ENCODE measurements around the gene AKR1B1. TPM values are rescaled to one million over a fixed set of nuclear protein-coding genes. Genes with fewer than 3 reads are reported as not detected.

Gene AKR1B1
- total RNA-seq, 1 donor from 2014 or later: 99.8 TPM

DNA sequence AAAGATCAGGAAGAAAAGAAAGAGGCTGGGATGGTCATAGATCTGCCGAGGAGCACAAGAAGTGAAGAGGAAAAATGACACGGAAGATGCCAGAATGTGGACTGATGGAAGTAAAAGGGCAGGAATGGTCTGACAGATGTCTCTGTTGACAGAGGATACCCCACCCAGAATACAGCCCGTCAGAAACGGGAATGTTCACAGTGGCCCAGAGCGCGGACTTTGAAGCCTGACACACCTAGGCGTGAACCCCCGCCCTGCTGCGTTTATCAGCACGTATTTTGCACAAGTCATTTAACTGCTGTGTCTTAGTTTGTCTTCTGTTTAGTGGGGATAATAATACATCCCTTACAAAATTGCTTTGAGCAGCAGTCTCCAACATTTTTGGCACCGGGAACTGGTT, 27.1 kb downstream of the AKR1B1 start:
- Mint-ChIP-seq H3K27ac (no peak overlapping the region), H3K36me3 (ENCODE audit: insufficient read depth) (no peaks in the 10 kb centered on the region), H3K9me3 (ENCODE audit: low read depth) (peaks cover 4% of the 10 kb centered on the region), H3K27me3 (peaks cover 12% of the 10 kb centered on the region), H3K4me3 (ENCODE audit: low read depth) (peak overlapping the region; percentile 79), H3K4me1 (ENCODE audit: low read depth) (no peaks in the 10 kb centered on the region)
- no peak for DNase-seq (ENCODE audit: low spot score, unreplicated experiment)
- TF ChIP-seq, protein P1, sequence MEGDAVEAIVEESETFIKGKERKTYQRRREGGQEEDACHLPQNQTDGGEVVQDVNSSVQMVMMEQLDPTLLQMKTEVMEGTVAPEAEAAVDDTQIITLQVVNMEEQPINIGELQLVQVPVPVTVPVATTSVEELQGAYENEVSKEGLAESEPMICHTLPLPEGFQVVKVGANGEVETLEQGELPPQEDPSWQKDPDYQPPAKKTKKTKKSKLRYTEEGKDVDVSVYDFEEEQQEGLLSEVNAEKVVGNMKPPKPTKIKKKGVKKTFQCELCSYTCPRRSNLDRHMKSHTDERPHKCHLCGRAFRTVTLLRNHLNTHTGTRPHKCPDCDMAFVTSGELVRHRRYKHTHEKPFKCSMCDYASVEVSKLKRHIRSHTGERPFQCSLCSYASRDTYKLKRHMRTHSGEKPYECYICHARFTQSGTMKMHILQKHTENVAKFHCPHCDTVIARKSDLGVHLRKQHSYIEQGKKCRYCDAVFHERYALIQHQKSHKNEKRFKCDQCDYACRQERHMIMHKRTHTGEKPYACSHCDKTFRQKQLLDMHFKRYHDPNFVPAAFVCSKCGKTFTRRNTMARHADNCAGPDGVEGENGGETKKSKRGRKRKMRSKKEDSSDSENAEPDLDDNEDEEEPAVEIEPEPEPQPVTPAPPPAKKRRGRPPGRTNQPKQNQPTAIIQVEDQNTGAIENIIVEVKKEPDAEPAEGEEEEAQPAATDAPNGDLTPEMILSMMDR (IDR thresholded peaks at IDR 0.05; ENCODE audit: unreplicated experiment): no peak

DNA sequence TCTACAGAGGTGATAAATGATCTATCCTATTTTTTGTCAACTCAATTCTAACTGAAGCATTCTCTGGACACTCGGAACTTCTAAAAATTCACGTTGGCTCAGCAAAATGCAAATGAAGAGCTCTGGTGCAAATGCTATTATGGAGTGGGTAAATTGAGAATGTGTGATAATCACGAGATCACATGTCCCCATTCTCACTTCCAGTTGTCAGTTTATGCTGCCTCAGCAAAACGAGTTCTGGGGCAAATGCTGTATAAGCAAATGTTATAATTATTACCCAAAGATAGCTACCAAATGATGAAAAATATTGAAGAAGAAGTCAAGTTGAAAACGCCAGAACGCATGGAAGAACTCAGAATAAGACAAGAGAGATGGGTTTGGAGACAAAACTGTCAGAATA, 29.4 kb downstream of the AKR1B1 start:
- TF ChIP-seq, protein P1 (IDR thresholded peaks at IDR 0.05; ENCODE audit: unreplicated experiment): no peak
- Mint-ChIP-seq H3K9me3 (ENCODE audit: low read depth) (peaks cover 4% of the 10 kb centered on the region), H3K4me1 (ENCODE audit: low read depth) (no peaks in the 10 kb centered on the region), H3K27me3 (peaks cover 8% of the 10 kb centered on the region), H3K4me3 (ENCODE audit: low read depth) (no peak overlapping the region), H3K36me3 (ENCODE audit: insufficient read depth) (no peaks in the 10 kb centered on the region), H3K27ac (no peak overlapping the region)
- DNase-seq (ENCODE audit: low spot score, unreplicated experiment): no peak

DNA sequence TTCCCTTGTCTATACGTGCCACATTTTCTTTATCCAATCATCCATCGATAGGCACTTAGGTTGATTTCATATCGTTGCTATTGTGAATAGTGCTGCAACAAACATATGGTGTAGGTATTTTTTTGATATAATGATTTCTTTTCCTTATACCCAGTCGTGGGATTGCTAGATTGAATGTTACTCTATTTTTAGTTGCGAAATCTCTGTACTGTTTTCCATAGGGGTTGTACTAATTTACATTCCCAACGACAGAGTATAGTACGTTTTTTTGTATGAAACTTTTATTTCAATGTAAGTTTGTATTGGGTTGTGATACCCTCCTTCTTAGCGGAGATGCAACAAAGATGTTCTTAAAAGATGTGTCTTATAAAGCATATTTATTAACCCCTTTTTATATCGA, 30.0 kb downstream of the AKR1B1 start:
- TF ChIP-seq, protein P1 (IDR thresholded peaks at IDR 0.05; ENCODE audit: unreplicated experiment): no peak
- Mint-ChIP-seq H3K27ac (no peak overlapping the region), H3K36me3 (ENCODE audit: insufficient read depth) (no peaks in the 10 kb centered on the region), H3K9me3 (ENCODE audit: low read depth) (peaks cover 4% of the 10 kb centered on the region), H3K4me1 (ENCODE audit: low read depth) (no peaks in the 10 kb centered on the region), H3K27me3 (peaks cover 8% of the 10 kb centered on the region), H3K4me3 (ENCODE audit: low read depth) (no peak overlapping the region)
- no peak for DNase-seq (ENCODE audit: low spot score, unreplicated experiment)

DNA sequence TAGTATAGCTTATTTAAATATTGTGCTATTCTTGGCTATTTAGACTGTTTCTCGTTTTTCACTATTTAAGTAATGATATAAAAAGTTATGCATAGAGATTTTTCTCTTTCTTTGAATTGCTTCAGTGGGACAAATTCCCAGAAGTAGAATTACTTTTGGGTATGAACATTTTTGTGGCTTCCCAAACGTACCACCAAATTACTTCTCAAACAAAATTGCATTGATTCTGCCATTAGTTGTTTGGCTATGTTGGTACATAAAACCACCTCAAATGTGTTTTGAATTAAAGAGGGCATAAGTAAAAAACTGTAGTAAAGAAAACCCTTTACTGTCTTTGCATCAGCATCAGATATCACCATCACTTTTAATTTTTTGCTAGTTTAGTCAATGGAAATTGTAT, 31.0 kb downstream of the AKR1B1 start:
- no peak for DNase-seq (ENCODE audit: low spot score, unreplicated experiment)
- no peak overlapping the region for H3K27ac Mint-ChIP-seq
- TF ChIP-seq, protein P1 (IDR thresholded peaks at IDR 0.05; ENCODE audit: unreplicated experiment): no peak
- peaks cover 8% of the 10 kb centered on the region for H3K27me3 Mint-ChIP-seq
- peaks cover 4% of the 10 kb centered on the region for H3K9me3 Mint-ChIP-seq (ENCODE audit: low read depth)
- H3K4me3 Mint-ChIP-seq (ENCODE audit: low read depth): no peak overlapping the region
- H3K4me1 Mint-ChIP-seq (ENCODE audit: low read depth): no peaks in the 10 kb centered on the region
- H3K36me3 Mint-ChIP-seq (ENCODE audit: insufficient read depth): no peaks in the 10 kb centered on the region

DNA sequence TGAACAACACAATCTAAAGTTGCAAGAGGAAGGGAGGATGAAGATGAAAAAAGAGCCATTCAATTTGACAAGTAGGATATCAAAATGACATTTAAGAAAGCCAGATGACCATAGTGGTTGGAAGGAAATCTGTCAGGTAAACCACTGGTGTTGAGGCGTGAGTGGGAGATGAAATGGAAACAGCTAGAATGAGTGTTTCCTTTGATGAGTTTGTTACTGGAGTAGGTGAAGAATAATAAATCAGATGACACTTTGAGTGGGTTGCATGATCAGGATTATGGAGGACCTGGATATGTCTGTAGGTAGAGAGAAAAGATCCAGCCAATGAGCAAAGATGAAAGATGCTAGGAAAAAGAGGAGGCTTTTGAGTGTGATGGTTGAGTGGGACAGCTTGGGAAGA, 33.1 kb downstream of the AKR1B1 start:
- peaks cover 8% of the 10 kb centered on the region for H3K27me3 Mint-ChIP-seq
- TF ChIP-seq, protein P1 (IDR thresholded peaks at IDR 0.05; ENCODE audit: unreplicated experiment): no peak
- no peak overlapping the region for H3K4me3 Mint-ChIP-seq (ENCODE audit: low read depth)
- no peaks in the 10 kb centered on the region for H3K36me3 Mint-ChIP-seq (ENCODE audit: insufficient read depth)
- peaks cover 4% of the 10 kb centered on the region for H3K9me3 Mint-ChIP-seq (ENCODE audit: low read depth)
- no peak for DNase-seq (ENCODE audit: low spot score, unreplicated experiment)
- H3K4me1 Mint-ChIP-seq (ENCODE audit: low read depth): no peaks in the 10 kb centered on the region
- no peak overlapping the region for H3K27ac Mint-ChIP-seq
